H54 (cell line): ENCODE measurements around the gene DBNDD1.

ENCODE experiments used
- DNase-seq: peaks from one replicate; pipeline ENCODE4 v3.0.0; 2011; ENCODE audit warnings: low spot score, mixed read lengths; ENCODE audit not compliant: insufficient read length
- FAIRE-seq: peaks from 3 replicates; lab custom pipeline; 2011; peaks lifted over from hg19 to GRCh38; lab: Jason Lieb, UNC
- POLR2A ChIP-seq: IDR thresholded peaks from 2 replicates; pipeline ENCODE4 v1.6.1; 2011; ENCODE audit warnings: low read depth, mild to moderate bottlenecking, low read length

Gene DBNDD1

DNA sequence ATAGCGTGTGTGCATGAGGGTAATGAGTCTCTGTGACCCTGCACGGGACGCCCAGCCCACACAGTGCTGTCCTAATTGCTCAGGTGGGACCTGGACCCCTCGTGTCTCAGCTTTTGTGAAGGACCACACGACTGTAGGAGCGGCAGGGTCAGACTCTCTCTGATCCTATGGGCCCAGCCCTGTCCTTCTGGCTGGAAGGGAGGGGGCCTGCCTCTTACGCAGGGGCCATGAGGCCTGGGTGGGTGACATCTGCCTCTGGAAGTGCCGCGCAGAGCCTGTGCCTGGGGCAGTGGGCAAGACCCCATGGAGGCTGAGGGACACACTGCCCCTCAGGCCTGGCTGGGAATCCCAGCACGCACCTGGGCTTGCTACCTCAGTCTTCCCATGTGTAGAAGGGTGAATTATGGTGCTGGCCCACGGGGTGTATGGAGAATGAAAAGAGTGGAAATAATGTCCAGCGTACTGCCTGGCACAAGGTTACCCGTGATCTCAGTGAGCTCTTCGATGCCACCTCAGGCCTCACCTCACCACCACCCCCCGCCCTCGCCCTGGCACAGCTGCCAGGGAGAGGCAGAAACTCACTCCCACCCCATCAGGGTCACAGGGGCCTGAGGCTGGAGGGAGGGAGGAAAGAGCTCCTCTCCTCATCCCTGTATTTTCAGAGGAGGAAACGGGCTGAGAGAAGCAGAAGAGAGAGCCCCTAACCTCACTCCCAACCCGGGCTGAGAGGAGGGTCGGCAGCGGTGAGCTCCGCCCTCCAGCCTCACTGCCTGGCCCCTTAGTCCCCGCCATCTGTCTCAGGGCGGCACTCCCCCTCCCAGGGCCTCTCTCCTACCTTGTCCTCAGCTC, 27.1 kb upstream of the DBNDD1 start:
- DNase-seq (no peak), FAIRE-seq (no peak)
- TF ChIP-seq POLR2A = no peak

DNA sequence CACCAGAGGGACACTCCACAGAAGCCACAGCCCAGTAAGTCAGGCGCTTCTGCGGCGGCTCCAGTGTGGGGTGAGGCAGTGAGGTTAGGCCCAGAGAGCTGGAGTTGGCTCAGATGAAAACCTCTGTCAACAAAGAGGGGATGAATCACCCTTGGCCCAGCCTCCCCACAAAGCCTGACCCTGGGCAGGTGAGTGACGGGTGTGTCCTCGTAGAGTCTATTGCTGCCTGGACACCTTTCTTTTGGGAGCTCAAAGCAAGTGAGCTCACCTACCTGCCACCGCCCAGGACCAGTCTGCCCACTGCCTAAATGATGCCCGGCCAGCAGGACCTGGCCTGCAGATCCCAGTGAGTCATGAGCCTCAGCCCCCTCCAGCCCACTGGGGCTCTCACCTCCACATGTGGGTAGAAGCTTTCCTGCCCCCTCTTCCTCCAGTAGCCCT, 24.9 kb upstream of the DBNDD1 start:
- DNase-seq = no peak
- no peak for TF ChIP-seq POLR2A
- FAIRE-seq = no peak

DNA sequence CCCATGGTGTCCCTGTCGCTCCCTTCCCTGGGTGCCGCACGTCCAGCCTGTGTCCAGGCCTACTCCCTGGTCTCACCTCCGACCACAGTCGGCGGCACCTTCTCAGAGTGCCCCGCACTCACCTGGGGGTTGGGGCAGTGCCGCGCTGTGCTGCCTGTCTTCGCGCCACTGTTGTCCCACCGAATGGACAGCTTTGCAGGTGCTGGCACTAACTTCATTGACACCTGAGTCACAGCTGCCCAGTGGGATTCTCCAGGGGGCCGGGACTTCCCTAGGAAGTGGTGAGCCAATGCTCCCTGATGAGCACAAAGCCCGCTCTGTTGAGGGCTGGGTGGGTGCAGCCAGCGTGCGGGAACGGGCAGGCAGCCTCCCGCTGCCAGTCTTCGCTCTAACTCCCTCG, 24.3 kb upstream of the DBNDD1 start:
- no peak for TF ChIP-seq POLR2A
- DNase-seq = no peak
- FAIRE-seq = no peak

DNA sequence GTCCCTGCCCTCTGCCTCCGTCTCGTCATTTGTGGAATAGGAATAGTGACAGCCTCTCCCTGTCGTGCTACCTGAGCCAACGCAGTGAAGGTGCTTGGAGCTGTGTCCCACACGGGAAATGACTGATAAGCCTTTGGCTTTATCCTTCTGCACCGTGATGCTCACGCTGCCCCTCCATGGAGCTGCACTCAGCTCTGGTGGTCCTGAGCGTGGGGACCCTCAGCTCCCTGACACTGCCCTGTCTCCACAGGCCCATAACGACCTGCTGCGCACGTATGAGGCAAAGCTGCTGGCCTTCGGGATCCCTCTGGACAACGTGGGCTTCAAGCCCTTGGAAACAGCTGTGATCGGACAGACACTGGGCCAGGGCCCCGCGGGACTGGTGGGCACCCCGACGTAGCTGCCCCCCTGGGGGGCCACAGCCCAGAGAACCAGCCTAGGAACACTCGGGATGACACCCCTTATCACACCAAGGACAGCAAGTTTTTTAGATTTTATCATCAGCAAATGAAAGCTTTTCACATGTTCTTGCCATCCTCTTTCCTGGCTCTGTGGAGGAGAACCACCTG, 23.8 kb upstream of the DBNDD1 start:
- TF ChIP-seq POLR2A = no peak
- FAIRE-seq = no peak

DNA sequence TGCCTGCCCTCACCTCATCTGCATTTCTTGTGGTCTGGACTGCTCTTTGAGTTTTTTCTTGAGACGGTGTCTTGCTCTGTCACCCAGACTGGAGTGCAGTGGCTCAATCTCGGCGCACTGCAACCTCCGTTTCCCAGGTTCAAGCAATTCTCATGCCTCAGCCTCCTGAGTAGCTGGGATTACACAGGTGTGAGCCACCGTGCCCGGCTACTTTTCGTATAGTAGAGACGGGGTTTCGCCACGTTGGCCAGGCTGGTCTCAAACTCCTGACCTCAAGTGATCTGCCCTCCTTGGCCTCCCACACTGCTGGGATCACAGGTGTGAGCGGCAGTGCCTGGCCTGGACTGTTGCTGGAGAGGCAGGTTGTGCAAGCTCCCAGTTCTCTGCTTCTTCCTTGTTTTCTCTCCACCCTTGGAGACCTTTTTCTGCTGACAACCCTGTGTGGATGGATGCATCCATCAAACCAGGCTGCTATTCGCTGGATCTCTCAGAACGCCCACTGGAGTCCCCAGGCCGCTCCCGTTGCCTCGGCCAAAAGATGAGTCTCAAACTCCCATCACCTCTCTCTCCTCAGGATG, 22.7 kb upstream of the DBNDD1 start:
- FAIRE-seq = no peak
- no peak for DNase-seq
- no peak for TF ChIP-seq POLR2A

More for the DNA sequence above, 23.8 kb upstream of the DBNDD1 start:
- no peak for DNase-seq

DNA sequence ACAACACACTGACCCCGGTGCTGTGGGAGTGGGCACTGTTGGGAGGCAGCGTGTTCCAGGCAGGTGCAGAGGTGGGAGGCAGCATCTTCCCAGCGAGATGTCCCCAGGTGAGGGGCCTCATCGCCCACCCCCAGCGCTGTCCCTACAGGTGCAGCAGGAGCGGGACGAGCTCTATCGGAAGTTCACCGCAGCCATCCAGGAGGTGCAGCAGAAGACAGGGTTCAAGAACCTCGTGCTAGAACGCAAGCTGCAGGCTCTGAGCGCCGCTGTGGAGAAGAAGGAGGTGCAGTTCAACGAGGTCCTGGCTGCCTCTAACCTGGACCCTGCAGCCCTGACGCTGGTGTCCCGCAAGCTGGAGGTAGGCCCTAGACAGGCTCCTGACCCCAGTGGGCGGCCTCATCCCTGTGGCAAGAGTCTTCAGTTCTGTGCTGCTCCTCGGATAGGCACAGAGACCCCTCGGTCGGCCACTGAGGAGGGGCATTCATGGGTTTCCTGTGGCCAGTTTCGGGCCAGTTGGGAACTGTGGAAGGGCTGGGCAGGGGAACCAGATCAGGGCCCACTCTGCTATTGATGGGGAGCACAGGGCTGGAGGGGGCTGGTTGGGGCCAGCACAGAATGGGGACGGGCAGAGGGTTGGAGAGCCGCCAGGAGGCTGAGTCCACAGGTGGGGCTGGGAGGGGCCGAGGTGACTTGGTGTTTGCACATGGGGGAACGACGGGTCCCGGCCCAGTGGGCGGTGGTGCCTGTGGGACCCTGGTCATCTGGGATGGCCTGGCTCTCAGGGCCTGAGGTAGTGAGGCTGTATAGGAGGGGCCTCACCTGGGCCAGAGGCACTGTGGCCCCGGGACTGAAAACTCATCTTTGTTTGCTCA, 21.1 kb upstream of the DBNDD1 start:
- FAIRE-seq = no peak
- no peak for DNase-seq
- TF ChIP-seq POLR2A = no peak

DNA sequence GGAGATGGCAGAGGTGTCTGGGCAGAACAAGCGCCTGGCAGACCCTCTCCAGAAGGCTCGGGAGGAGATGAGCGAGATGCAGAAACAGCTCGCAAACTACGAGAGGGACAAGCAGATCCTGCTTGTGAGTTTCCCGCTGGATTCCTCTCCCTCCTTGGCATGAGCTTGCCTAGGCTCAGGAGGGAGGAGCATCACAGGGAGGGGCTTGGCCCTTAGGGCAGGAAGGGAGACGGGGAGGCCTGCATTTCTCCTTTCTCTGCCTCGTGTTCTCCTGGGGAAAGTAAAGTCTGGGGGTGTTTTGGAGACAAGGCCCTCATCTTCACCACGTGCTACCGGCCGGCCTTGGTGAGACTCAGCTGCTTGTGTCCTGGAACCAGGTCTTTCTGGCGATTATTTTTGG, 18.0 kb upstream of the DBNDD1 start:
- DNase-seq (no peak), FAIRE-seq (no peak)
- no peak for TF ChIP-seq POLR2A

DNA sequence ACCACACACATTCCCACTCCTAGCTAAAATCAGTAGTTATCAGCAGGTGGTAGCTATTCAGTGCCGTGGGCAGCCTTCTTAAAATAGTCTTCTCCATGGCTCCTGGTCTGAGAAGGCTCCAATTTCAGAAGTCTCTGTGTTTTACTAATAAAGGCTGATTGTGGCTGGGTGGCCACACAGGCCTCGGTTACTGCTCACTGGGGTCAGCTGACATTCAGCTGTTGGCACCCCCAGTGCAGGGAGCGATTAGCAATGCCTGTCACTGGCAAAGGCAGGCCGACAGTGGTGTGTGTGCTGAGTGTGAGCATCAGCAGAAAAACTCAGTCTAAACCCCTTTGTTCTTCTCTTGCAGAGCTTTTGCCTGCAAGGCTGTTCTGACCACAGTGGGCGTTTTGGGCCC, 16.6 kb upstream of the DBNDD1 start:
- no peak for DNase-seq

DNA sequence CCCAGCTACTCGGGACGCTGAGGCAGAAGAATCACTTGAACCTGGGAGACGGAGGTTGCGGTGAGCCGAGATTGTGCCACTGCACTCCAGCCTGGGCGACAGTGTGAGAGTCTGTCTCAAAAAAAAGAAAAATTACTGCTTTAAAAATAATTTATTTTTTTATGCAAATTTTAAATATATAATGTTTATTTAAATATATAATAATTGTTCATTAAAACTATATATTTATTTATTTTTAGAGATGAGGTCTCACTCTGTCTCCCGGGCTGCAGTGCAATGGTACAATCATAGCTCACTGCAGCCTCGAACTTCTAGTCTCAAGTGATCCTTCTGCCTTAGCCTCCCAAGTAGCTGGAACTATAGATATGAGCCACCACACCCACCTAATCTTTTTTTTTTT, 15.2 kb upstream of the DBNDD1 start:
- DNase-seq = no peak
- TF ChIP-seq POLR2A = no peak
- FAIRE-seq = no peak

More for the DNA sequence above, 16.6 kb upstream of the DBNDD1 start:
- no peak for FAIRE-seq
- no peak for TF ChIP-seq POLR2A

DNA sequence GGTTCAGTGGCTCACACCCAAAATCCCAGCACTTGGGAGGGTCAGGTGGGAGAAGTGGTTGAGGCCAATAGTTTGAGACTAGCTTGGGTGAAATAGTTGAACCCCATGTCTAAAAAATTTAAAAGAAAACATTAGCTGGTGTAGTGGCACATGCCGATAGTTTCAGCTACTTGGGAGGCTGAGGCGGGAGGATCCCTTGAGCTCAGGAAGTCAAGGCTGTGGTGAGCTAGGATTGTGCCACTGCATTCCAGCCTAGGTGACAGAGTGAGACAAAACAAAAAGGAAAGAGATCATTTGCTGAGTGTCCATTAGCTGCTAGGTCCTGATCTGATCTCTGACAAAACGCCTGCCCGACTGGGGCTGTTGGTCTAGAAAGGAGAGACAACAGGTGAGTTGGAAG, 14.1 kb upstream of the DBNDD1 start:
- no peak for DNase-seq
- FAIRE-seq = no peak
- TF ChIP-seq POLR2A = no peak

DNA sequence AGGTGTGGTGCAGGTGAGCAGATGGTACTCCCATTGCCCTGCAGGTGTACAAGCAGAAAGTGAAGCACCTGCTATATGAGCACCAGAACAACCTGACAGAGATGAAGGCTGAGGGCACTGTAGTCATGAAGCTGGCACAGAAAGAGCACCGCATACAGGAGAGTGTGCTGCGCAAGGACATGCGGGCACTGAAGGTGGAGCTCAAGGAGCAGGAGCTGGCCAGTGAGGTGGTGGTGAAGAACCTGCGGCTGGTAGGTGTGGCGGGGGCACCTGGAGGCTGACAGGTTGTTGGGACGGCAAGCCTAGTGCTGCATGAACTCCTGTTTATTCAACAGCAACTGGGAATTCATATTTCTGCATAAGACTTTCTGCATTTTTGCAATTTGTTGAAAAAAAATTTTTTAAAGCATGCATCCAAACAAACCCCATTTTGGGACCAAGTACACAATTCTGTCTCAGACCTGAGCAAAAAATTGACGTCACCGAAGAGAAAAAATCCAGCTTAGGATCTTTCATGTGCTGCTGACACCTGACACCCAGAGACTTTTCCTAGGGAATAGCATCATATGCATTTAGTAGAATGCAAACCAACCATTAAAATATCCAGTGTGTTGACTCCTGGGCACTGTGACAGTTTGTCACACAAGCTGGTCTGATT, 13.5 kb upstream of the DBNDD1 start:
- DNase-seq = no peak
- no peak for TF ChIP-seq POLR2A
- FAIRE-seq = no peak

DNA sequence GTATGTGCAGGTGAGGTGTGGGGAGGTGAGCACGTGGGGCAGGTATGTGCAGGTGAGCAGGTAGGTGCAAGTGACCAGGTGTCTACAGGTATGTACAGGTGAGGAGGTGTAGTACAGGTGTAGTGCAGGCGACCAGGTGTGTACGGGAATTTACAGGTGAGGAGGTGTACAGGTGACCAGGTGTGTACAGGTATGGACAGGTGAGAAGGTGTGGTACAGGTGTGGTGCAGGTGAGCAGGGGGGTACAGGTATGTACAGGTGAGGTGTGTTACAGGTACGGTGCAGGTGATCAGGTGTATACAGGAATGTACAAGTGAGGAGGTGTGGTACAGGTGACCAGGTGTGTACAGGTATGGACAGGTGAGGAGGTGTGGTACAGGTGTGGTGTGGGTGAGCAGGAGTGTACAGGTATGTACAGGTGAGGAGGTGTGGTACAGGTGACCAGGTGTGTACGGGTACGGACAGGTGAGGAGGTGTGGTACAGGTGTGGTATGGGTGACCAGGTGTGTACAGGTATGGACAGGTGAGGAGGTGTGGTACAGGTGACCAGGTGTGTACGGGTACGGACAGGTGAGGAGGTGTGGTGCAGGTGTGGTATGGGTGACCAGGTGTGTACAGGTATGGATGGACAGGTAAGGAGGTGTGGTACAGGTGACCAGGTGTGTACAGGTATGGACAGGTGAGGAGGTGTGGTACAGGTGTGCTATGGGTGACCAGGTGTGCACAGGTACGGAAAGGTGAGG, 12.8 kb upstream of the DBNDD1 start:
- DNase-seq (no peak), FAIRE-seq (no peak)
- no peak; the same call in 1 of the 2 replicates for TF ChIP-seq POLR2A
